HEK293T (cell line): ENCODE data around the gene CD101.
"Not testable (repeated sequence)": the region's sequence is repeated elsewhere in the genome, so short reads cannot be mapped to it uniquely, and the experiment has no call there.

Experiments used
- CTCF ChIA-PET: fragments of 350-600 bp; formaldehyde crosslinking; extraction: SDS; loops from one replicate; lab custom pipeline; 2021; ENCODE audit warnings: antibody characterized with exemption, inconsistent platforms; lab: Yijun Ruan, JAX
- POLR2A ChIA-PET: fragments of 350-600 bp; formaldehyde crosslinking; extraction: SDS; loops from one replicate; lab custom pipeline; 2020; ENCODE audit warnings: antibody characterized with exemption, inconsistent platforms; lab: Yijun Ruan, JAX
- DNase-seq: peaks from one replicate; pipeline ENCODE4 v3.0.0; 2012; ENCODE audit warnings: mixed read lengths; ENCODE audit errors: extremely low spot score
- ARNT ChIP-seq: fragments of 450-650 bp; IDR thresholded peaks from 2 replicates; pipeline ENCODE4 v1.6.1; 2017; ENCODE audit warnings: mild to moderate bottlenecking
- BHLHE40 ChIP-seq: fragments of 450-650 bp; IDR thresholded peaks from 2 replicates; pipeline ENCODE4 v1.6.1; 2016; ENCODE audit warnings: mild to moderate bottlenecking, moderate library complexity, borderline replicate concordance
- CTBP1 ChIP-seq: fragments of 450-650 bp; IDR thresholded peaks from 2 replicates; pipeline ENCODE4 v1.6.1; 2016; ENCODE audit warnings: borderline replicate concordance
- ELF4 ChIP-seq: fragments of 450-650 bp; IDR thresholded peaks from 2 replicates; pipeline ENCODE4 v1.6.1; 2017; ENCODE audit warnings: antibody characterized with exemption
- FOXA1 ChIP-seq: fragments of 450-650 bp; IDR thresholded peaks from 2 replicates; pipeline ENCODE4 v1.6.1; 2016; ENCODE audit warnings: mild to moderate bottlenecking
- FOXK2 ChIP-seq: fragments of 450-650 bp; IDR thresholded peaks from 2 replicates; pipeline ENCODE4 v1.6.1; 2016; ENCODE audit warnings: mild to moderate bottlenecking
- FOXM1 ChIP-seq: fragments of 450-650 bp; IDR thresholded peaks from 2 replicates; pipeline ENCODE4 v1.6.1; 2017; ENCODE audit warnings: mild to moderate bottlenecking, borderline replicate concordance
- HDGF ChIP-seq: fragments of 450-650 bp; IDR thresholded peaks from 2 replicates; pipeline ENCODE4 v1.6.1; 2017; ENCODE audit warnings: antibody characterized with exemption, borderline replicate concordance
- L3MBTL2 ChIP-seq: fragments of 450-650 bp; conservative IDR thresholded peaks from 2 replicates; pipeline ENCODE4 v1.6.1; 2016; ENCODE audit warnings: mild to moderate bottlenecking
- LEF1 ChIP-seq: fragments of 450-650 bp; IDR thresholded peaks from 2 replicates; pipeline ENCODE4 v1.6.1; 2017; ENCODE audit warnings: mild to moderate bottlenecking, borderline replicate concordance
- NFRKB ChIP-seq: fragments of 450-650 bp; IDR thresholded peaks from 2 replicates; pipeline ENCODE4 v1.6.1; 2016; ENCODE audit warnings: mild to moderate bottlenecking, moderate library complexity
- SP1 ChIP-seq: fragments of 450-650 bp; IDR thresholded peaks from 2 replicates; pipeline ENCODE4 v1.6.1; 2017
- SUZ12 ChIP-seq: fragments of 450-650 bp; IDR thresholded peaks from 2 replicates; pipeline ENCODE4 v1.6.1; 2016; ENCODE audit warnings: mild to moderate bottlenecking
- TARDBP ChIP-seq: fragments of 450-650 bp; IDR thresholded peaks from 2 replicates; pipeline ENCODE4 v1.6.1; 2016
- ZNF384 ChIP-seq: fragments of 450-650 bp; IDR thresholded peaks from 2 replicates; pipeline ENCODE4 v1.6.1; 2016
- TF ChIP-seq, protein P1 (sequence below): fragments of 450-650 bp; IDR thresholded peaks from 2 replicates; pipeline ENCODE4 v1.6.1; 2016

CD101 gene

DNA sequence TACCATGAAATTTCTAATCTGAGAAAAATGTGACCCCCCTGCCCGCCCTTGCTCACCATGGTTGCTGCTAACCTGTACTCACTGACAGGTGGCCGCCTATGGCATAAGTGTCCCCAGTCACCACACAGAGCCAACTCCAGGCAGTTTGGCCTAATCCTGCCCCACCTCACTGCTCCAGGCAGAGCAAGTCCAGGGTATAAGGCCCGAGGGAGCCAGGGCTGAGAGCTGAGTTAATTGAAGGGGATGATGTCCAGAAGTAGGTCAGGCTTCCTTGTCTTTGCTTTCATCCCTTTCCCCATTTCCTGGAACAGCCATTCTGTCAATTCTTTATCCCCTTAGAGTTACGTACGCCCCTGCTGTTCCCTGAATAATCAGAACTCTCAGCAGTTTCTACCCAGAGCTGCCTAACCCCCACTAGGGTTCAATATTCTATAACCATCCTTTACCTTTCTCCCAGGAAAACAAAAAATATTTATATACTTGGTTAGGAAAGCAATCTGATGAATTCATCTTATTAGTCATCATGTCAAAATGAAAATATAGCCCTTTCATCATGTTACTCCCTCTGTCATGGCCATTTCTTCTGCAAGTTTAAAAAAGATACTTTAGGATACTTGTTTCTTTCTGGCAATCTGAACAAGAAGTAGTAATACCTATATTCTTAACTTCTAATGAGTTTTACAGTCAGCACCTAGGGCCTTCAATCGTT, 29.4 kb upstream of the CD101 start:
- ChIA-PET CTCF (interaction anchor here (0.6 kb wide), 1 partner anchor 238 kb away, joined by 6 read pairs; no protein-coding TSS in a partner anchor), POLR2A (interaction anchor here (0.6 kb wide), 1 partner anchor 13 kb away, joined by 3 read pairs; no protein-coding TSS in a partner anchor)
- no peak for DNase-seq
- TF ChIP-seq NFRKB (no peak), CTBP1 (no peak), LEF1 (no peak), SUZ12 (no peak), SP1 (no peak), FOXA1 (no peak), TARDBP (no peak), BHLHE40 (no peak), FOXM1 (no peak), HDGF (no peak), FOXK2 (no peak), ZNF384 (no peak), ARNT (no peak), ELF4 (no peak), L3MBTL2 (no peak)
- TF ChIP-seq, protein P1, sequence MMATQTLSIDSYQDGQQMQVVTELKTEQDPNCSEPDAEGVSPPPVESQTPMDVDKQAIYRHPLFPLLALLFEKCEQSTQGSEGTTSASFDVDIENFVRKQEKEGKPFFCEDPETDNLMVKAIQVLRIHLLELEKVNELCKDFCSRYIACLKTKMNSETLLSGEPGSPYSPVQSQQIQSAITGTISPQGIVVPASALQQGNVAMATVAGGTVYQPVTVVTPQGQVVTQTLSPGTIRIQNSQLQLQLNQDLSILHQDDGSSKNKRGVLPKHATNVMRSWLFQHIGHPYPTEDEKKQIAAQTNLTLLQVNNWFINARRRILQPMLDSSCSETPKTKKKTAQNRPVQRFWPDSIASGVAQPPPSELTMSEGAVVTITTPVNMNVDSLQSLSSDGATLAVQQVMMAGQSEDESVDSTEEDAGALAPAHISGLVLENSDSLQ, result no peak

DNA sequence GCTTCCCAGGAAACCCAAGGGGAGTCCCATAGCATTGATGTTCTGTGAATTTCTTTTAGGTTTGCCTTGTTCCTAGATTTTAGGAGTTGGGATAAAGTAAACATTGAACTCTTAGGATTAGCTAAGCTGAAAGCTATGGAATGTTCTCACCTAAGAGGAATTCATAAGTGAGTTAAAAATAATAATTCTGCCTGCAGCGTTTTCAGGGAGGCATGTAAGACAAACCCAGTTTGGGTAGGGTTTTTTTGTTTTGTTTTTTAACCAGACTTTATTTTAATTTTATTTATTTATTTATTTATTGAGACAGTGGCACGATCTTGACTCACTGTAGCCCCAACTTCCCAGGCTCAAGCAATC, 28.9 kb upstream of the CD101 start:
- TF ChIP-seq SUZ12 (no peak), FOXM1 (no peak), SP1 (no peak), FOXK2 (no peak), L3MBTL2 (no peak), BHLHE40 (no peak), ELF4 (no peak)
- CTCF ChIA-PET, result no interaction called here
- DNase-seq, result no peak
- POLR2A ChIA-PET, result no interaction called here

DNA sequence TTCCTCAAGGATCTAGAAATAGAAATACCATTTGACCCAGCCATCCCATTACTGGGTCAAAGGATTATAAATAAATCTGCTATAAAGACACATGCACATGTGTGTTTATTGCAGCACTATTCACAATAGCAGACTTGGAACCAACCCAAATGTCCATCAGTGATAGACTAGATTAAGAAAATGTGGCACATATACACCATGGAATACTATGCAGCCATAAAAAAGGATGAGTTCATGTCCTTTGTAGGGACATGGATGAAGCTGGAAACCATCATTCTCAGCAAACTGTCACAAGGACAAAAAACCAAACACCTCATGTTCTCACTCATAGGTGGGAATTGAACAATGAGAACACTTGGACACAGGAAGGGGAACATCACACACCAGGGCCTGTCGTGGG, 21.3 kb upstream of the CD101 start:
- POLR2A ChIA-PET, result not testable (repeated sequence)

DNA sequence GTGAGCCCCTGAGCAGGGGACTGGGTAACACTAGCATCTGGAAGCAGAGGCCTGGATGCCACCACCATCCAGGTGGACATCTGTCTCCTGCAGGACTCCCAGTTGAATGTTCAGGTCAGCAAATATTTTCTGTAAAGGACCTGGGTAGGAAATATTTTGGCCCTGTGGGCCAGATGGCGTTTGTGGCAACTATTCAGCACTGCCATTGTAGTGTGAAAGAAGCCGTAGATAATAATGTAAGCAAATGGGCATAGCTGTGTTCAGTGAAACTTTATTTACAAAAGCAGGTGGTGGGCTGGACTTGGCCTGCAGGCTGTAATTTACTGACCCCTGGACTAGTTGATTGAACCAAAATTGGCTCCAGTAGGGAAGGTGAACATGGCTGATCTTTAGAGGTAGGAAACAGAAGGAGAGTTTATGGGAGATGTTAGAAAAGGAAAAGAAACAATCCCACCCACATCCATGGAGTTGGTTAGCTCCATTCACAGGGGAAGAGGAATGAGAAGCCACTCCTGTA, 20.0 kb upstream of the CD101 start:
- CTCF ChIA-PET, result no interaction called here
- DNase-seq, result no peak
- POLR2A ChIA-PET, result no interaction called here
- TF ChIP-seq LEF1 (no peak), ZNF384 (no peak), CTBP1 (no peak), SUZ12 (no peak), FOXM1 (no peak), L3MBTL2 (no peak), FOXK2 (no peak), NFRKB (no peak), BHLHE40 (no peak), ELF4 (no peak), TARDBP (no peak), SP1 (no peak), ARNT (no peak), HDGF (no peak), FOXA1 (no peak)
- TF ChIP-seq, protein P1, result no peak

More for the DNA sequence above, 21.3 kb upstream of the CD101 start:
- DNase-seq, CTCF ChIA-PET: not testable (repeated sequence)

DNA sequence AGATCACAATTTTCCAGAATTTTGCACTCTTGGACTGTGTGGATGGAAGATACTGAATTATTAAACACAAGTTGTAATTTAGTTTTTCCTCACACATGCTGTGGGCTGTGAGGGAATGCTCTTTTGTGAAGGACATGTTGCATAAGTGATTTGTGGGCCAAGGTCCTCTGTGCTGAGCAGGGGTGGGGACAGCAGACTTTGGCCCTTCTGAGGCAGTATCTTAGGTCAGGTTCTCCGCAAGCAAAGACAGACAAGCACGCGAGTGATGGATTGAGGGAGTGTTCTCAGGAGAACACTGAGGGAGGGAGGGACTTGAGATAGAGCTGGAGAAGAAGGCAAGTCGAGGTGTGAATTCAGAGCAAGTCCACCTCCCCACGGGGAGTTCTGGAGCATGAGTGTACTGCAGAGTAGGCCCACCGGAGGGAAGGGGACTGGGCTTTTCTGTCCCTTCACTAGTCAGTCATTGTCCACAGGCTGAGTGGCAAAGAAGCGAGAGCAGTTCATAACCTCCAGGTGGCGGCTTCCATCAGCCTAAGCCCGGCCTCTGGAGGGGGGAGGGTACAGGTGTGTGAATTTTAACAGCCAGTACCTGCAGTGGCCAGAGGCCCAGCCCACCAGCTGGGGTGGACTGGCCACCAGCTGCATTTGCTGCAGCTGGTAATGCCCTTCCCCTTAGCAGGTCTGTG, 19.1 kb upstream of the CD101 start:
- CTCF ChIA-PET, result no interaction called here
- no peak for TF ChIP-seq FOXA1
- no peak for TF ChIP-seq FOXM1
- TF ChIP-seq L3MBTL2, result no peak
- no peak for TF ChIP-seq HDGF
- TF ChIP-seq SUZ12, result no peak
- no peak for TF ChIP-seq ELF4
- no peak for TF ChIP-seq LEF1
- DNase-seq, result no peak
- POLR2A ChIA-PET, result no interaction called here

DNA sequence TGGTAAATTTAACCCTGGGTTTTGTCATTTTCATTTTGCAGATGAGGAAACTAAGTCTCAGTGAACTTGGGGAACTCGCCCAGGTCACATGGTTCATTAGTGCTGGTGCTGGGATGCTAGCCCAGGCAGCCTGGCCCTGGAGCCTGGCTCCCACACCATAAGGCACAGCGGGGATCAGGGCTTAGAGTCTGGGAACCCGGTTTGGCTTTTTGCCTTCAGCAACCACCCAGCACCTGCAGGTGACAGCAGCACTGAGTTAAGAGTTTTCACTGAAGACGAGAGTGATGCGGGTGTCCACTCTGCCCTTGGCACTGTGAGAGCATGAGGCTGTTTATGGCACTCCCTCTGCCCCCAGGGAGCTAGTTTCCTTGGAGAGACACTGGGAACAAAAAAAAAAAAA, 18.4 kb upstream of the CD101 start:
- TF ChIP-seq FOXM1 (no peak), ARNT (no peak), BHLHE40 (no peak), NFRKB (no peak), LEF1 (no peak), SP1 (no peak), ZNF384 (no peak), CTBP1 (no peak), ELF4 (no peak), FOXK2 (no peak), SUZ12 (no peak), FOXA1 (no peak), TARDBP (no peak), HDGF (no peak)
- TF ChIP-seq, protein P1, result no peak
- no peak for DNase-seq
- CTCF ChIA-PET, result no interaction called here
- POLR2A ChIA-PET, result no interaction called here
